CD14-positive monocyte (primary cell): ENCODE results near the gene PAM. TPM values are rescaled to one million over a fixed set of nuclear protein-coding genes. Genes with fewer than 3 reads are reported as not detected.

Experiments used
- DNase-seq, 3 donors: peaks; one replicate each; pipeline ENCODE4 v3.0.0-alpha.2; 2011 to 2022
- H2AFZ ChIP-seq: 2 replicates; pipeline ENCODE4 v1.6.0; 2012; ENCODE audit warnings: mild to moderate bottlenecking, low read depth, low read length, inconsistent platforms; ENCODE audit not compliant: insufficient read depth, poor library complexity, severe bottlenecking
- H3K27ac ChIP-seq, 2 donors: 1 replicate in 1 of 2; 2 replicates in 1 of 2; pipeline ENCODE4 v1.5.1; 2012 to 2013; ENCODE audit warnings: low read length in 2 of 2, control low read depth in 1 of 2, inconsistent platforms in 1 of 2, low read depth in 1 of 2, mild to moderate bottlenecking in 1 of 2
- H3K27me3 ChIP-seq, 2 donors: one replicate each; pipeline versions ENCODE4 v1.6.0 to v1.6.1; 2011 to 2013; ENCODE audit warnings: low read length in 2 of 2; ENCODE audit not compliant: control insufficient read depth in 2 of 2, insufficient read depth in 2 of 2
- H3K36me3 ChIP-seq, 2 donors: replicated peaks in 1 of 2; 1 replicate in 1 of 2; 2 replicates in 1 of 2; pipeline versions ENCODE4 v1.5.1 to v1.6.1; 2012 to 2013; ENCODE audit warnings: low read length in 2 of 2, control low read depth in 1 of 2, inconsistent platforms in 1 of 2, mild to moderate bottlenecking in 1 of 2; ENCODE audit not compliant: insufficient read depth in 2 of 2, control insufficient read depth in 1 of 2
- H3K4me1 ChIP-seq, 2 donors: 1 replicate in 1 of 2; 2 replicates in 1 of 2; pipeline versions ENCODE4 v1.5.1 to v1.6.1; 2012 to 2013; ENCODE audit warnings: low read length in 2 of 2, control low read depth in 1 of 2, inconsistent platforms in 1 of 2, mild to moderate bottlenecking in 1 of 2, moderate library complexity in 1 of 2; ENCODE audit not compliant: insufficient read depth in 2 of 2, control insufficient read depth in 1 of 2
- H3K4me2 ChIP-seq: replicated peaks from 2 replicates; pipeline ENCODE3; 2012; ENCODE audit warnings: low read length, moderate library complexity, mild to moderate bottlenecking; ENCODE audit not compliant: poor library complexity, severe bottlenecking; ENCODE audit errors: extremely low read depth
- H3K4me3 ChIP-seq, 3 experiments: fragments of 200-600 bp in 1 of 3; sonication (generic) in 1 of 3; replicated peaks in 1 of 3; 1 replicate in 2 of 3; 2 replicates in 1 of 3; pipeline ENCODE4 v1.5.1; 2011 to 2013; ENCODE audit warnings: low read length in 3 of 3, mild to moderate bottlenecking in 3 of 3, control low read depth in 2 of 3, low read depth in 2 of 3, inconsistent platforms in 1 of 3, moderate library complexity in 1 of 3
- H3K79me2 ChIP-seq: 2 replicates; pipeline ENCODE4 v1.6.0; 2012; ENCODE audit warnings: mild to moderate bottlenecking, control low read depth, inconsistent platforms, low read length, moderate library complexity; ENCODE audit not compliant: insufficient read depth
- H3K9ac ChIP-seq: 2 replicates; pipeline ENCODE4 v1.6.0; 2017; ENCODE audit warnings: low read length, mild to moderate bottlenecking; ENCODE audit not compliant: insufficient read depth, poor library complexity, severe bottlenecking
- H3K9me3 ChIP-seq, 2 donors: replicated peaks in 1 of 2; 1 replicate in 1 of 2; 2 replicates in 1 of 2; pipeline versions ENCODE4 v1.5.1 to v1.6.1; 2012 to 2013; ENCODE audit warnings: low read length in 2 of 2, control low read depth in 1 of 2; ENCODE audit not compliant: control insufficient read depth in 1 of 2, insufficient read depth in 1 of 2
- H4K20me1 ChIP-seq: 2 replicates; pipeline ENCODE4 v1.6.0; 2012; ENCODE audit warnings: mild to moderate bottlenecking, low read length, control low read depth, moderate library complexity; ENCODE audit not compliant: insufficient read depth
- H3K27ac Mint-ChIP-seq, 7 donors: one replicate each; pipeline ENCODE4 v1.8.0; 2020; ENCODE audit warnings: mild to moderate bottlenecking in 7 of 7, mixed read lengths in 7 of 7, moderate library complexity in 6 of 7, inconsistent platforms in 2 of 7
- H3K27me3 Mint-ChIP-seq, 3 donors: one replicate each; pipeline ENCODE4 v1.8.0; 2021 to 2022; ENCODE audit warnings: low read depth in 3 of 3, mild to moderate bottlenecking in 3 of 3, mixed read lengths in 3 of 3, moderate library complexity in 3 of 3, inconsistent platforms in 1 of 3
- H3K36me3 Mint-ChIP-seq, 2 donors: one replicate each; pipeline ENCODE4 v1.8.0; 2020; ENCODE audit warnings: mixed read lengths in 2 of 2, inconsistent platforms in 1 of 2, mild to moderate bottlenecking in 1 of 2
- H3K4me1 Mint-ChIP-seq: one replicate; pipeline ENCODE4 v1.8.0; 2020; ENCODE audit warnings: mild to moderate bottlenecking, mixed read lengths
- H3K4me3 Mint-ChIP-seq, 2 donors: one replicate each; pipeline ENCODE4 v1.8.0; 2020; ENCODE audit warnings: mild to moderate bottlenecking in 2 of 2, mixed read lengths in 2 of 2, moderate library complexity in 1 of 2
- H3K9me3 Mint-ChIP-seq, 7 donors: one replicate each; pipeline ENCODE4 v1.8.0; 2020 to 2022; ENCODE audit warnings: mixed read lengths in 7 of 7, mild to moderate bottlenecking in 6 of 7, moderate library complexity in 6 of 7, inconsistent platforms in 2 of 7
- CTCF ChIP-seq: fragments of 200-600 bp; IDR thresholded peaks from one replicate; pipeline ENCODE4 v1.8.0; 2022; ENCODE audit warnings: antibody characterized with exemption, mild to moderate bottlenecking
- WGBS: methylation state at CpG from one replicate; pipeline ENCODE4 v1.1.5; 2013; ENCODE audit warnings: missing lambda C conversion rate; ENCODE audit not compliant: insufficient coverage; 5-methylcytosine and 5-hydroxymethylcytosine counted together
- intact Hi-C, 2 donors: fragments of 100-400 bp; cut with micrococcal nuclease; formaldehyde crosslinking; loops; one replicate each; pipeline versions ENCODE4 v1.15.0 to v1.15.1; 2023
- polyA plus RNA-seq, 3 donors: library from polyadenylated mRNA; depleted of rRNA in 1 of 3; unstranded in 2 of 3; stranded (reverse) in 1 of 3; fragments of 300-500 nt in 2 of 3; fragments of >200 nt in 1 of 3; fragmentation: Illumina TruSeq in 2 of 3; gene quantifications; 1 replicate in 2 of 3; 2 replicates in 1 of 3; pipeline ENCODE4 v1.2.3, GENCODE V29; 2012 to 2021

Gene PAM
- polyA plus RNA-seq, 3 donors: 11.8 to 27.4 (median 12.8) TPM

DNA sequence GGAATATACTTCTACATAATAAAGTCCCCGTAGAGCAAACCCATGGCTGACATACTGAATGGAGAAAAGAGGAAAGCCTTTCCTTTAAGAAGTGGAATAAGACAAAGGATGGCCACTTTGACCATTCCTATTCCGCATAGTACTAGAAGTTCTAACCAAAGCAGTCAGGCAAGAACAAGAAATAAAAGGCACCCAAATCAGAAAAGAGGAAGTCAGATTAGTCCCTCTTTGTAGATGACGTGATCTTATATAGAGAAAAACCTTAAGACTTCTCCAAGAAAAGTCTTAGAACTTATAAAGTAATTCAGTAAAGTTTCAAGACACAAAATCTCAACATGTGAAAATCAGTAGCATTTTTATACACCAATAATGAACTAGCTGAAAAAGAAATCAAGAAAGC, 231.0 kb downstream of the PAM start:
- Histone ChIP-seq H3K9ac (no peak overlapping the region), H3K27ac (no peak overlapping the region), H3K4me3 (no peak overlapping the region), H3K79me2 (no peaks in the 10 kb centered on the region), H4K20me1 (no peaks in the 10 kb centered on the region), H3K4me1 (no peaks in the 10 kb centered on the region), H3K4me2 (no peak overlapping the region), H3K36me3 (peaks cover 0 to 7% of the 10 kb centered on the region in 2 donors), H2AFZ (no peak overlapping the region), H3K27me3 (no peaks in the 10 kb centered on the region), H3K9me3 (peaks cover 6 to 12% of the 10 kb centered on the region in 2 donors)
- Mint-ChIP-seq H3K27me3 (no peaks in the 10 kb centered on the region), H3K27ac (no peak overlapping the region), H3K4me3 (no peak overlapping the region), H3K36me3 (peaks cover 9 to 12% of the 10 kb centered on the region in 2 donors), H3K4me1 (no peaks in the 10 kb centered on the region), H3K9me3 (peaks cover 11 to 19% (median 15%) of the 10 kb centered on the region in 7 donors)
- intact Hi-C loops: no loop called here
- DNase-seq: no peak
- no peak for TF ChIP-seq CTCF
- no CpG with 5 or more reads among the region's 3 CpGs for WGBS

DNA sequence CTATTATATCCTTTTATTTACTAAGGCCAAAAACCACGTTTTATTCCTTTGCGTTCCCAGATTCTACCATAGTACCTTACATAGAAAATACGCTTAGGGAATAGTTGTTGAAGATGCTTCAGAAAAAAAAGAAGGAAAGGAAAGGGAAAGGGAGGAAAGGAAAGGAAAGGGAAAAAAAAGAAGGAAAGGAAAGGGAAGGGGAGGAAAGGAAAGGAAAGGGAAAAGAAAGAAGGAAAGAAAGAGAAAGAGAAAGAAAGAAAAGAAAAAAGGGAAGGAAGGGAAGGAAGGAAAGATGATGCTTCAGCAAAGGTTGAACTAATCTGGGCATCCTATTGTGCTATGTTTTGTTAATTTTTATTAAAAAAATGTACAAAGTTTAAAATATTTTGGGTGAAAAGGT, 233.4 kb downstream of the PAM start:
- no peak for DNase-seq
- Histone ChIP-seq H2AFZ (no peak overlapping the region), H3K27ac (no peak overlapping the region), H4K20me1 (no peaks in the 10 kb centered on the region), H3K4me3 (no peak overlapping the region), H3K9ac (no peak overlapping the region), H3K36me3 (no peaks in the 10 kb centered on the region), H3K4me2 (no peak overlapping the region), H3K79me2 (no peaks in the 10 kb centered on the region), H3K9me3 (no peaks in the 10 kb centered on the region), H3K27me3 (no peaks in the 10 kb centered on the region), H3K4me1 (no peaks in the 10 kb centered on the region)
- Mint-ChIP-seq H3K4me3 (no peak overlapping the region), H3K27me3 (no peaks in the 10 kb centered on the region), H3K27ac (no peak overlapping the region), H3K4me1 (no peaks in the 10 kb centered on the region), H3K36me3 (no peaks in the 10 kb centered on the region), H3K9me3 (peaks cover 2 to 6% (median 3%) of the 10 kb centered on the region in 7 donors)
- TF ChIP-seq CTCF: no peak
- intact Hi-C loops: no loop called here
- no CpG with 5 or more reads among the region's 3 CpGs for WGBS
